ENCODE measurements around the gene TXLNB. TPM values are rescaled to one million over a fixed set of nuclear protein-coding genes. Genes with fewer than 3 reads are reported as not detected.

The TXLNB gene
- total and polyA plus RNA-seq, 2 experiments from 2014 or later, result 0.37 to 0.50 TPM

DNA sequence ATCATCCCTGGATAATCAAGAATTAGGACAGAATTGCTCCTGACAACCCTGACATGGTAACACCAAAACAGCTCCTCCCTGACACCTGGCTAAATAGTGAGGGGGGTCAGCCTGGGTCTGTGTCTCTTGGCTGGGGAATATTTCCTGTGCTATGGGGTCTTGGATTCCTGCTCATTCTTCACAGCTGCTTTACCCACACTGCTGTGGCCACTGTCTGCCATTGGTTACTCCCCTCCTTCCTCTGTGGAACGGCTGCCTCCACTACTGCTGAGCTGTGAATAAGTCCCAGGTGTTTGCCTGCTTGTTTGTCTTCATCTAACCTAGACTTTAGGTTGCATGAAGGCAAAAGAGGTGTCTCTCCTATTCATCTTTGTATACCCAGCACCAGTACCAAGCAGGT is 33.9 kb upstream of the TXLNB start:
- 71% methylated on average over 1 of the region's 1 CpG for WGBS (ENCODE audit: low lambda C conversion rate, missing lambda C conversion rate)
- Histone ChIP-seq H3K4me2 (no peak overlapping the region), H3K4me1 (ENCODE audit: insufficient read depth) (no peaks in the 10 kb centered on the region), H3K4me3 (no peak overlapping the region), H3K79me2 (no peaks in the 10 kb centered on the region), H4K20me1 (ENCODE audit: insufficient read depth, poor library complexity, severe bottlenecking) (no peaks in the 10 kb centered on the region), H3K36me3 (replicated peaks; ENCODE audit: insufficient read depth, low read depth) (no peaks in the 10 kb centered on the region), H3K27ac (no peak overlapping the region), H3K9me2 (replicated peaks; ENCODE audit: insufficient read depth) (no peaks in the 10 kb centered on the region), H2AFZ (no peak overlapping the region), H3K27me3 (no peaks in the 10 kb centered on the region), H3K9me3 (ENCODE audit: low read depth) (no peaks in the 10 kb centered on the region)
- no peak for DNase-seq (ENCODE audit: low spot score)
- TF ChIP-seq EZH2 (IDR thresholded peaks at IDR 0.05; ENCODE audit: borderline replicate concordance) (no peak), EZH2phosphoT487 (IDR thresholded peaks at IDR 0.05; ENCODE audit: low read depth, severe bottlenecking, unreplicated experiment) (no peak)
- TF ChIP-seq, protein P1, sequence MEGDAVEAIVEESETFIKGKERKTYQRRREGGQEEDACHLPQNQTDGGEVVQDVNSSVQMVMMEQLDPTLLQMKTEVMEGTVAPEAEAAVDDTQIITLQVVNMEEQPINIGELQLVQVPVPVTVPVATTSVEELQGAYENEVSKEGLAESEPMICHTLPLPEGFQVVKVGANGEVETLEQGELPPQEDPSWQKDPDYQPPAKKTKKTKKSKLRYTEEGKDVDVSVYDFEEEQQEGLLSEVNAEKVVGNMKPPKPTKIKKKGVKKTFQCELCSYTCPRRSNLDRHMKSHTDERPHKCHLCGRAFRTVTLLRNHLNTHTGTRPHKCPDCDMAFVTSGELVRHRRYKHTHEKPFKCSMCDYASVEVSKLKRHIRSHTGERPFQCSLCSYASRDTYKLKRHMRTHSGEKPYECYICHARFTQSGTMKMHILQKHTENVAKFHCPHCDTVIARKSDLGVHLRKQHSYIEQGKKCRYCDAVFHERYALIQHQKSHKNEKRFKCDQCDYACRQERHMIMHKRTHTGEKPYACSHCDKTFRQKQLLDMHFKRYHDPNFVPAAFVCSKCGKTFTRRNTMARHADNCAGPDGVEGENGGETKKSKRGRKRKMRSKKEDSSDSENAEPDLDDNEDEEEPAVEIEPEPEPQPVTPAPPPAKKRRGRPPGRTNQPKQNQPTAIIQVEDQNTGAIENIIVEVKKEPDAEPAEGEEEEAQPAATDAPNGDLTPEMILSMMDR (IDR thresholded peaks at IDR 0.05; ENCODE audit: poor library complexity), result no peak

DNA sequence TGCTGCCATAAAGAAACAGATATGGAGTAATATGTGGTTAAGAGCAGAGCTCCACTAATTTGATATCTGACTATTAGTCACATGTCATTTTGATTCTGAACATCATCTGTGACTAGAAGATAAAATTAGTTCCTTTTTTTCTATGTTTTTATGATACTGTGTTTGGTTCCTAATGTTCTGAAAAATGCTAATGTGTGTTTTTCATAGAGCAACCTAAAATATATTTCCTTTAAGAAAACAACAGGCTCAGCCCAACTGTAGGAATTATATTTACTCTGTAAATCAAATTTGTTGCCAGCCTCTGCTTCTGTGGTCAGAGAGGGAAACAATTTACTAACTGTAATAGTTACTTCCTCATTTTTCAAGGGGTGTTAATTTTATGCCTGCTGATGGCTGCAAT is 33.3 kb upstream of the TXLNB start:
- Histone ChIP-seq H3K9me3 (ENCODE audit: low read depth) (no peaks in the 10 kb centered on the region), H3K9me2 (replicated peaks; ENCODE audit: insufficient read depth) (no peaks in the 10 kb centered on the region), H3K27me3 (no peaks in the 10 kb centered on the region), H4K20me1 (ENCODE audit: insufficient read depth, poor library complexity, severe bottlenecking) (no peaks in the 10 kb centered on the region), H3K27ac (no peak overlapping the region), H3K36me3 (replicated peaks; ENCODE audit: insufficient read depth, low read depth) (no peaks in the 10 kb centered on the region), H3K4me3 (no peak overlapping the region), H2AFZ (no peak overlapping the region), H3K4me2 (no peak overlapping the region), H3K4me1 (ENCODE audit: insufficient read depth) (no peaks in the 10 kb centered on the region), H3K79me2 (no peaks in the 10 kb centered on the region)
- DNase-seq (ENCODE audit: low spot score), result no peak
- TF ChIP-seq EZH2phosphoT487 (IDR thresholded peaks at IDR 0.05; ENCODE audit: low read depth, severe bottlenecking, unreplicated experiment) (no peak), EZH2 (IDR thresholded peaks at IDR 0.05; ENCODE audit: borderline replicate concordance) (no peak)
- TF ChIP-seq, protein P1 (IDR thresholded peaks at IDR 0.05; ENCODE audit: poor library complexity), result no peak

DNA sequence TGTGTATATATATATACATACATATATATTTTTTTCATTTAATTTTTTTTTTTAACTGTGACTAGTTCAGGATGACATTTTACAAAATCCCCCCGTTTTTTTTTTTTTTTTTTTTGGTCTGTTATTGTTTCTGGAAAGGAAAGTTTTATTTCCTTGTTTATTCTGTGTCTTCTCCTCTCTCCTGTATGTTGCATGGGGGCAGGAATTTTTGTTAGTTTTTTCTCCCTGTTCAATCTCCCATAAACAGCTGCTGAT is 32.4 kb upstream of the TXLNB start:
- H2AFZ ChIP-seq, result no peak overlapping the region
- H3K4me1 ChIP-seq (ENCODE audit: insufficient read depth), result no peaks in the 10 kb centered on the region
- H3K4me2 ChIP-seq, result no peak overlapping the region
- H3K27me3 ChIP-seq, result no peaks in the 10 kb centered on the region
- no peaks in the 10 kb centered on the region for H3K79me2 ChIP-seq
- no peaks in the 10 kb centered on the region for H3K9me2 ChIP-seq (replicated peaks; ENCODE audit: insufficient read depth)
- H3K36me3 ChIP-seq (replicated peaks; ENCODE audit: insufficient read depth, low read depth), result no peaks in the 10 kb centered on the region
- no peak for DNase-seq (ENCODE audit: low spot score)
- no peaks in the 10 kb centered on the region for H3K9me3 ChIP-seq (ENCODE audit: low read depth)
- no peak for TF ChIP-seq EZH2 (IDR thresholded peaks at IDR 0.05; ENCODE audit: borderline replicate concordance)
- TF ChIP-seq EZH2phosphoT487 (IDR thresholded peaks at IDR 0.05; ENCODE audit: low read depth, severe bottlenecking, unreplicated experiment), result no peak
- TF ChIP-seq, protein P1 (IDR thresholded peaks at IDR 0.05; ENCODE audit: poor library complexity), result no peak
- no peaks in the 10 kb centered on the region for H4K20me1 ChIP-seq (ENCODE audit: insufficient read depth, poor library complexity, severe bottlenecking)
- H3K4me3 ChIP-seq, result no peak overlapping the region
- no peak overlapping the region for H3K27ac ChIP-seq
- 56% methylated on average over 1 of the region's 1 CpG for WGBS (ENCODE audit: low lambda C conversion rate, missing lambda C conversion rate)

Data from hepatocyte (in vitro differentiated cells).